Glomerular endothelial cell (primary cell): ENCODE measurements around the gene SLC10A1. TPM values are rescaled to one million over a fixed set of nuclear protein-coding genes. Genes with fewer than 3 reads are reported as not detected.
"Not testable (repeated sequence)": the region's sequence is repeated elsewhere in the genome, so short reads cannot be mapped to it uniquely, and the experiment has no call there.

Source experiments
- DNase-seq: peaks from one replicate; pipeline ENCODE4 v3.0.0-alpha.2; 2011; ENCODE audit warnings: low read depth, low spot score; ENCODE audit errors: extremely low read depth
- total RNA-seq: library from RNA; depleted of rRNA; stranded (reverse); fragments of >200 nt; gene quantifications from 2 replicates; pipeline ENCODE4 v1.2.3, GENCODE V29; 2015

SLC10A1 gene
- total RNA-seq, 1 donor from 2014 or later = not detected

GRCh38 chr14:69772082-69773017 lies 24.7 kb downstream of the SLC10A1 start:
- DNase-seq = no peak

GRCh38 chr14:69771136-69771535 lies 25.9 kb downstream of the SLC10A1 start:
- no peak for DNase-seq

- DNase-seq = no peak
Measured at GRCh38 chr14:69770559-69770958, 26.5 kb downstream of the SLC10A1 start.

- no peak for DNase-seq
Measured at GRCh38 chr14:69769623-69770022, 27.4 kb downstream of the SLC10A1 start.

GRCh38 chr14:69768873-69769272 lies 28.2 kb downstream of the SLC10A1 start:
- DNase-seq = no peak

- DNase-seq = no peak
Measured at GRCh38 chr14:69767369-69767999, 29.6 kb downstream of the SLC10A1 start.

GRCh38 chr14:69766984-69767368 lies 30.1 kb downstream of the SLC10A1 start, which contains the start of gene SRSF5:
SRSF5 (plus strand) TSS chr14:69767142; CDS start chr14:69768157, 1,015 bp downstream.
- DNase-seq = peak; percentile 89

GRCh38 chr14:69763761-69764510 lies 33.1 kb downstream of the SLC10A1 start:
- no peak for DNase-seq

GRCh38 chr14:69760810-69761209 lies 36.2 kb downstream of the SLC10A1 start:
- DNase-seq = no peak

- DNase-seq = no peak
Measured at GRCh38 chr14:69756298-69756697, 40.7 kb downstream of the SLC10A1 start.

GRCh38 chr14:69755784-69756183 lies 41.3 kb downstream of the SLC10A1 start:
- no peak for DNase-seq

GRCh38 chr14:69755296-69755695 lies 41.7 kb downstream of the SLC10A1 start:
- no peak for DNase-seq

- DNase-seq = no peak
Measured at GRCh38 chr14:69754487-69754886, 42.6 kb downstream of the SLC10A1 start.

GRCh38 chr14:69753860-69754259 lies 43.2 kb downstream of the SLC10A1 start:
- no peak for DNase-seq

- DNase-seq = no peak
Measured at GRCh38 chr14:69752773-69753172, 44.3 kb downstream of the SLC10A1 start.

- DNase-seq = no peak
Measured at GRCh38 chr14:69750495-69750894, 46.5 kb downstream of the SLC10A1 start.

- DNase-seq = no peak
Measured at GRCh38 chr14:69749956-69750355, 47.1 kb downstream of the SLC10A1 start.

GRCh38 chr14:69741055-69741454 lies 56.0 kb downstream of the SLC10A1 start:
- DNase-seq = no peak

GRCh38 chr14:69736405-69736804 lies 60.6 kb downstream of the SLC10A1 start:
- not testable (repeated sequence) for DNase-seq

- DNase-seq = not testable (repeated sequence)
Measured at GRCh38 chr14:69731919-69732598, 65.0 kb downstream of the SLC10A1 start.

- no peak for DNase-seq
Measured at GRCh38 chr14:69727860-69728259, 69.2 kb downstream of the SLC10A1 start.
